Adrenal gland (tissue), 5 donors: ENCODE measurements around the gene PNPLA2.

Source experiments
- CTCF ChIP-seq, 6 experiments: fragments of 450-650 bp in 4 of 6; fragments of 200-600 bp in 2 of 6; sonication (generic) in 1 of 6; IDR thresholded peaks; 1 replicate in 5 of 6; 2 replicates in 1 of 6; pipeline versions ENCODE4 v1.5.1 to v1.8.0; 2016 to 2021; ENCODE audit warnings: antibody characterized with exemption in 6 of 6, mild to moderate bottlenecking in 2 of 6, moderate library complexity in 1 of 6
- POLR2A ChIP-seq, 2 donors: fragments of 450-650 bp; IDR thresholded peaks; one replicate each; pipeline ENCODE4 v1.6.1; 2017; ENCODE audit warnings: antibody characterized with exemption in 2 of 2, mild to moderate bottlenecking in 2 of 2, moderate library complexity in 1 of 2
- donor health status: DM: no; HTN: no; CAD: no.

- TF ChIP-seq CTCF (IDR thresholded peaks at IDR 0.05) (no peak), POLR2A (IDR thresholded peaks at IDR 0.05) (no peak)
These were observed 30.6 kb downstream of the PNPLA2 start for GRCh38 chr11:849104-849824.
